Hepatocyte (in vitro differentiated cells): ENCODE results near the gene ADGRD1. TPM values are rescaled to one million over a fixed set of nuclear protein-coding genes. Genes with fewer than 3 reads are reported as not detected.

Experiments
- DNase-seq: peaks from one replicate; pipeline ENCODE4 v3.0.0-alpha.2; 2016; ENCODE audit warnings: low spot score
- H2AFZ ChIP-seq: fragments of 200-600 bp; sonication (generic); 2 replicates; pipeline ENCODE4 v1.6.0; 2016; ENCODE audit warnings: antibody characterized with exemption, mild to moderate bottlenecking
- H3K27ac ChIP-seq: fragments of 200-600 bp; sonication (generic); 2 replicates; pipeline ENCODE4 v1.5.1; 2016; ENCODE audit warnings: mild to moderate bottlenecking
- H3K27me3 ChIP-seq: fragments of 200-600 bp; sonication (generic); 2 replicates; pipeline ENCODE4 v1.6.1; 2016
- H3K36me3 ChIP-seq: fragments of 200-600 bp; sonication (generic); replicated peaks from 2 replicates; pipeline ENCODE4 v1.5.1; 2016; ENCODE audit warnings: low read depth; ENCODE audit not compliant: insufficient read depth
- H3K4me1 ChIP-seq: fragments of 200-600 bp; sonication (generic); 2 replicates; pipeline ENCODE4 v1.5.1; 2016; ENCODE audit warnings: mild to moderate bottlenecking, moderate library complexity; ENCODE audit not compliant: insufficient read depth
- H3K4me2 ChIP-seq: fragments of 200-600 bp; sonication (generic); 2 replicates; pipeline ENCODE4 v1.6.0; 2016
- H3K4me3 ChIP-seq: fragments of 200-600 bp; sonication (generic); 2 replicates; pipeline ENCODE4 v1.5.1; 2016; ENCODE audit warnings: mild to moderate bottlenecking
- H3K79me2 ChIP-seq: fragments of 200-600 bp; sonication (generic); 2 replicates; pipeline ENCODE4 v1.6.0; 2017; ENCODE audit warnings: mild to moderate bottlenecking
- H3K9me2 ChIP-seq: fragments of 200-600 bp; sonication (generic); replicated peaks from 2 replicates; pipeline ENCODE4 v1.6.0; 2017; ENCODE audit warnings: mild to moderate bottlenecking; ENCODE audit not compliant: insufficient read depth
- H3K9me3 ChIP-seq: fragments of 200-600 bp; sonication (generic); 2 replicates; pipeline ENCODE4 v1.5.1; 2016; ENCODE audit warnings: low read depth, mild to moderate bottlenecking
- H4K20me1 ChIP-seq: fragments of 200-600 bp; sonication (generic); 2 replicates; pipeline ENCODE4 v1.6.0; 2016; ENCODE audit warnings: mild to moderate bottlenecking; ENCODE audit not compliant: insufficient read depth, poor library complexity, severe bottlenecking
- CTCF ChIP-seq: fragments of 200-600 bp; sonication (generic); IDR thresholded peaks from 2 replicates; pipeline ENCODE4 v1.5.1; 2016; ENCODE audit warnings: antibody characterized with exemption, mild to moderate bottlenecking; ENCODE audit not compliant: poor library complexity
- EZH2 ChIP-seq: fragments of 200-600 bp; sonication (generic); IDR thresholded peaks from 2 replicates; pipeline ENCODE4 v1.6.1; 2016; ENCODE audit warnings: antibody characterized with exemption, mild to moderate bottlenecking, borderline replicate concordance
- EZH2phosphoT487 ChIP-seq: fragments of 200-600 bp; sonication (generic); IDR thresholded peaks from one replicate; pipeline ENCODE4 v1.6.1; 2018; ENCODE audit warnings: antibody characterized with exemption, mild to moderate bottlenecking, low read depth, moderate library complexity; ENCODE audit not compliant: unreplicated experiment, severe bottlenecking
- WGBS: methylation state at CpG from one replicate; pipeline ENCODE4 v1.1.6; 2016; ENCODE audit warnings: low lambda C conversion rate; ENCODE audit errors: missing lambda C conversion rate; 5-methylcytosine and 5-hydroxymethylcytosine counted together
- polyA plus RNA-seq: library from polyadenylated mRNA; unstranded; fragments of >200 nt; fragmentation: Nextera tagmentation; extraction: Ambion mirVana; gene quantifications from 2 replicates; pipeline ENCODE4 v1.2.1, GENCODE V29; 2016
- total RNA-seq: library from RNA; depleted of rRNA; stranded (reverse); fragments of >200 nt; gene quantifications from 2 replicates; pipeline ENCODE4 v1.2.3, GENCODE V29; 2014

Gene ADGRD1
- total and polyA plus RNA-seq, 2 experiments from 2014 or later, result 18.1 to 18.5 TPM

GRCh38 chr12:131159660-131160059 lies 206.0 kb downstream of the ADGRD1 start:
- Histone ChIP-seq H3K4me2 (no peak overlapping the region), H3K79me2 (no peaks in the 10 kb centered on the region), H3K36me3 (no peaks in the 10 kb centered on the region), H3K27ac (no peak overlapping the region), H3K4me3 (no peak overlapping the region), H3K4me1 (no peaks in the 10 kb centered on the region), H3K9me3 (no peaks in the 10 kb centered on the region), H3K27me3 (no peaks in the 10 kb centered on the region), H4K20me1 (no peaks in the 10 kb centered on the region), H2AFZ (no peak overlapping the region), H3K9me2 (no peaks in the 10 kb centered on the region)
- 22% methylated on average over 3 of the region's 3 CpGs for WGBS
- no peak for DNase-seq
- TF ChIP-seq CTCF (peak; percentile 10), EZH2 (no peak), EZH2phosphoT487 (no peak)

- no peak overlapping the region for H3K4me2 ChIP-seq
- H3K4me1 ChIP-seq, result no peaks in the 10 kb centered on the region
- 94% methylated on average over 3 of the region's 3 CpGs for WGBS
- no peaks in the 10 kb centered on the region for H3K9me2 ChIP-seq
- no peak overlapping the region for H3K27ac ChIP-seq
- H3K9me3 ChIP-seq, result no peaks in the 10 kb centered on the region
- DNase-seq, result no peak
- TF ChIP-seq EZH2 (no peak), EZH2phosphoT487 (no peak), CTCF (no peak)
- no peaks in the 10 kb centered on the region for H3K36me3 ChIP-seq
- no peak overlapping the region for H2AFZ ChIP-seq
- H3K27me3 ChIP-seq, result no peaks in the 10 kb centered on the region
- no peaks in the 10 kb centered on the region for H4K20me1 ChIP-seq
- no peak overlapping the region for H3K4me3 ChIP-seq
- H3K79me2 ChIP-seq, result no peaks in the 10 kb centered on the region
Observed at GRCh38 chr12:131162113-131162512, 208.4 kb downstream of the ADGRD1 start.

GRCh38 chr12:131163189-131163738 lies 209.6 kb downstream of the ADGRD1 start:
- WGBS, result 98% methylated on average over 42 of the region's 46 CpGs
- Histone ChIP-seq H3K4me1 (no peaks in the 10 kb centered on the region), H2AFZ (no peak overlapping the region), H3K9me3 (no peaks in the 10 kb centered on the region), H3K79me2 (no peaks in the 10 kb centered on the region), H3K4me3 (no peak overlapping the region), H3K4me2 (no peak overlapping the region), H3K27ac (no peak overlapping the region), H4K20me1 (no peaks in the 10 kb centered on the region), H3K36me3 (no peaks in the 10 kb centered on the region), H3K9me2 (no peaks in the 10 kb centered on the region), H3K27me3 (no peaks in the 10 kb centered on the region)
- no peak for DNase-seq
- TF ChIP-seq EZH2 (no peak), CTCF (no peak)
